ENCODE results near the gene NF2. TPM values are rescaled to one million over a fixed set of nuclear protein-coding genes. Genes with fewer than 3 reads are reported as not detected.

The NF2 gene
- total RNA-seq, 1 donor from 2014 or later = 29.2 TPM

- Histone ChIP-seq H3K9ac (ENCODE audit: low read depth in 1 of 3, low read length in 3 of 3) (no peak overlapping the region), H3K4me1 (ENCODE audit: control insufficient read depth in 3 of 3, insufficient read depth in 3 of 3, low read length in 3 of 3) (peaks cover 7 to 11% (median 9%) of the 10 kb centered on the region in 3 donors), H3K27ac (ENCODE audit: low read depth, low read length) (no peak overlapping the region), H3K27me3 (ENCODE audit: control insufficient read depth in 3 of 3, insufficient read depth in 3 of 3, low read length in 3 of 3) (no peaks in the 10 kb centered on the region), H3K9me3 (ENCODE audit: control insufficient read depth in 3 of 3, low read length in 3 of 3) (no peaks in the 10 kb centered on the region), H3K36me3 (ENCODE audit: control insufficient read depth in 3 of 3, insufficient read depth in 3 of 3, low read length in 3 of 3) (peaks cover 18 to 32% (median 30%) of the 10 kb centered on the region in 3 donors), H3K4me3 (ENCODE audit: low read length in 3 of 3) (no peak overlapping the region)
Observed at GRCh38 chr22:29734406-29734805, 131.0 kb downstream of the NF2 start.

DNA sequence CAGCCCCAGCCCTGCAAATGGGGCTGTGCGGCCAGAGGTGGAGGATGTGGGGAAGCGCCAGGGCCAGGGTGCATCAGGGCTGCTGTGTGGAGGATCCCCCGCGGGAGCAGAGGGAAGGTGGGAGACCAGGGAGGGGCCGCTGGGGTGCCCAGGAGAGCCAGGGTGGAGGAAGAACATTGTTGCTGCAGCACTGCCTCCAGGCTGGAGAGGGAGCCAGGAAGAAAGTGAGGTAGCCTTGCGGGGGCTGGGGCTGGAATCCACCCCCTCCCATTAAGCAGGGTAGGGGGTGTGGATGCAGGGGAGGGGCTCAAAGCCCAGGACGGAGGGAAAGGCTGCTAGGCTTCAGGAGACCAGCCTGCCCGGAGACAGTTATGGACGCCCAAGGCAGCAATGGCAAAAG, 131.4 kb downstream of the NF2 start:
- no peak overlapping the region for H3K27ac ChIP-seq (ENCODE audit: low read depth, low read length)
- H3K4me3 ChIP-seq (ENCODE audit: low read length in 3 of 3) = no peak overlapping the region
- H3K4me1 ChIP-seq (ENCODE audit: control insufficient read depth in 3 of 3, insufficient read depth in 3 of 3, low read length in 3 of 3) = peaks cover 7 to 11% (median 9%) of the 10 kb centered on the region in 3 donors
- no peaks in the 10 kb centered on the region for H3K9me3 ChIP-seq (ENCODE audit: control insufficient read depth in 3 of 3, low read length in 3 of 3)
- H3K9ac ChIP-seq (ENCODE audit: low read depth in 1 of 3, low read length in 3 of 3) = no peak overlapping the region
- no peaks in the 10 kb centered on the region for H3K27me3 ChIP-seq (ENCODE audit: control insufficient read depth in 3 of 3, insufficient read depth in 3 of 3, low read length in 3 of 3)
- peaks cover 18 to 36% (median 35%) of the 10 kb centered on the region in 3 donors for H3K36me3 ChIP-seq (ENCODE audit: control insufficient read depth in 3 of 3, insufficient read depth in 3 of 3, low read length in 3 of 3)

- no peaks in the 10 kb centered on the region for H3K9me3 ChIP-seq (ENCODE audit: control insufficient read depth in 3 of 3, low read length in 3 of 3)
- H3K27me3 ChIP-seq (ENCODE audit: control insufficient read depth in 3 of 3, insufficient read depth in 3 of 3, low read length in 3 of 3) = no peaks in the 10 kb centered on the region
- H3K4me3 ChIP-seq (ENCODE audit: low read length in 3 of 3) = no peak overlapping the region
- no peak overlapping the region for H3K9ac ChIP-seq (ENCODE audit: low read depth in 1 of 3, low read length in 3 of 3)
- H3K4me1 ChIP-seq (ENCODE audit: control insufficient read depth in 3 of 3, insufficient read depth in 3 of 3, low read length in 3 of 3) = peaks cover 7 to 11% (median 9%) of the 10 kb centered on the region in 3 donors
- peaks cover 23 to 42% (median 39%) of the 10 kb centered on the region in 3 donors for H3K36me3 ChIP-seq (ENCODE audit: control insufficient read depth in 3 of 3, insufficient read depth in 3 of 3, low read length in 3 of 3)
- no peak overlapping the region for H3K27ac ChIP-seq (ENCODE audit: low read depth, low read length)
Observed at GRCh38 chr22:29735416-29735815, 132.0 kb downstream of the NF2 start.

GRCh38 chr22:29737251-29738117, 134.1 kb downstream of the NF2 start:
- Histone ChIP-seq H3K27me3 (ENCODE audit: control insufficient read depth in 3 of 3, insufficient read depth in 3 of 3, low read length in 3 of 3) (no peaks in the 10 kb centered on the region), H3K9ac (ENCODE audit: low read depth in 1 of 3, low read length in 3 of 3) (no peak overlapping the region), H3K4me1 (ENCODE audit: control insufficient read depth in 3 of 3, insufficient read depth in 3 of 3, low read length in 3 of 3) (peaks cover 7 to 11% (median 9%) of the 10 kb centered on the region in 3 donors), H3K9me3 (ENCODE audit: control insufficient read depth in 3 of 3, low read length in 3 of 3) (no peaks in the 10 kb centered on the region), H3K36me3 (ENCODE audit: control insufficient read depth in 3 of 3, insufficient read depth in 3 of 3, low read length in 3 of 3) (peaks cover 41 to 52% (median 42%) of the 10 kb centered on the region in 3 donors), H3K4me3 (ENCODE audit: low read length in 3 of 3) (no peak overlapping the region), H3K27ac (ENCODE audit: low read depth, low read length) (no peak overlapping the region)

GRCh38 chr22:29738118-29738815, 134.8 kb downstream of the NF2 start:
- Histone ChIP-seq H3K9me3 (ENCODE audit: control insufficient read depth in 3 of 3, low read length in 3 of 3) (no peaks in the 10 kb centered on the region), H3K4me1 (ENCODE audit: control insufficient read depth in 3 of 3, insufficient read depth in 3 of 3, low read length in 3 of 3) (peaks cover 7 to 11% (median 9%) of the 10 kb centered on the region in 3 donors), H3K9ac (ENCODE audit: low read depth in 1 of 3, low read length in 3 of 3) (no peak overlapping the region), H3K4me3 (ENCODE audit: low read length in 3 of 3) (no peak overlapping the region), H3K36me3 (ENCODE audit: control insufficient read depth in 3 of 3, insufficient read depth in 3 of 3, low read length in 3 of 3) (peaks cover 42 to 52% (median 45%) of the 10 kb centered on the region in 3 donors), H3K27ac (ENCODE audit: low read depth, low read length) (no peak overlapping the region), H3K27me3 (ENCODE audit: control insufficient read depth in 3 of 3, insufficient read depth in 3 of 3, low read length in 3 of 3) (no peaks in the 10 kb centered on the region)

- H3K36me3 ChIP-seq (ENCODE audit: control insufficient read depth in 3 of 3, insufficient read depth in 3 of 3, low read length in 3 of 3) = peaks cover 40 to 52% (median 42%) of the 10 kb centered on the region in 3 donors
- no peak overlapping the region for H3K9ac ChIP-seq (ENCODE audit: low read depth in 1 of 3, low read length in 3 of 3)
- peaks cover under 1 to 2% (median 1%) of the 10 kb centered on the region in 3 donors for H3K4me1 ChIP-seq (ENCODE audit: control insufficient read depth in 3 of 3, insufficient read depth in 3 of 3, low read length in 3 of 3)
- H3K4me3 ChIP-seq (ENCODE audit: low read length in 3 of 3) = no peak overlapping the region
- no peaks in the 10 kb centered on the region for H3K9me3 ChIP-seq (ENCODE audit: control insufficient read depth in 3 of 3, low read length in 3 of 3)
- no peaks in the 10 kb centered on the region for H3K27me3 ChIP-seq (ENCODE audit: control insufficient read depth in 3 of 3, insufficient read depth in 3 of 3, low read length in 3 of 3)
- no peak overlapping the region for H3K27ac ChIP-seq (ENCODE audit: low read depth, low read length)
Observed at GRCh38 chr22:29739346-29739875, 136.0 kb downstream of the NF2 start.

DNA sequence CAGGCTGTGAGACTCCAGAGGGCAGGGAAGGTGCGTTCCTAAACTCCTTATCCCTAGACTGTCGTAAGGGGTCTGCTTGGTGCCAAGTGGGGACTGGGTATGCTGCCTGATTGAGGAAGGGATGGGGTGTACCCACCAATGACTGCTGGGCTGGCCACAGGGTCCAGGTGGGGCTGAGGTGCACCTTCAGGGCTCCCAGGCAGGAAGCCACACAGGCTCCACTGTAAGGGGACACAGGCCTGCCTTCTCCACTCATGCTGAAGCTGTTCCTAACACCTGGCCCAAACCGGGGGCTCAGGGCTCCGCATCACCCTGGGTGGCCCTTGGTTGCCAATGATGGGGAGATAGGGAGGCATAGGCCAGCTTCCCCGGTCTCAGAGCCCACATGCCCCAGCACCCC, 136.8 kb downstream of the NF2 start:
- peaks cover 2 to 10% (median 7%) of the 10 kb centered on the region in 3 donors for H3K4me1 ChIP-seq (ENCODE audit: control insufficient read depth in 3 of 3, insufficient read depth in 3 of 3, low read length in 3 of 3)
- no peaks in the 10 kb centered on the region for H3K27me3 ChIP-seq (ENCODE audit: control insufficient read depth in 3 of 3, insufficient read depth in 3 of 3, low read length in 3 of 3)
- H3K9me3 ChIP-seq (ENCODE audit: control insufficient read depth in 3 of 3, low read length in 3 of 3) = no peaks in the 10 kb centered on the region
- H3K36me3 ChIP-seq (ENCODE audit: control insufficient read depth in 3 of 3, insufficient read depth in 3 of 3, low read length in 3 of 3) = peaks cover 40 to 52% (median 42%) of the 10 kb centered on the region in 3 donors
- no peak overlapping the region for H3K4me3 ChIP-seq (ENCODE audit: low read length in 3 of 3)
- no peak overlapping the region for H3K9ac ChIP-seq (ENCODE audit: low read depth in 1 of 3, low read length in 3 of 3)
- no peak overlapping the region for H3K27ac ChIP-seq (ENCODE audit: low read depth, low read length)

- H3K36me3 ChIP-seq (ENCODE audit: control insufficient read depth in 3 of 3, insufficient read depth in 3 of 3, low read length in 3 of 3) = peaks cover 44 to 55% (median 46%) of the 10 kb centered on the region in 3 donors
- H3K9me3 ChIP-seq (ENCODE audit: control insufficient read depth in 3 of 3, low read length in 3 of 3) = no peaks in the 10 kb centered on the region
- H3K9ac ChIP-seq (ENCODE audit: low read depth in 1 of 3, low read length in 3 of 3) = no peak overlapping the region
- H3K4me3 ChIP-seq (ENCODE audit: low read length in 3 of 3) = no peak overlapping the region
- no peak overlapping the region for H3K27ac ChIP-seq (ENCODE audit: low read depth, low read length)
- no peaks in the 10 kb centered on the region for H3K27me3 ChIP-seq (ENCODE audit: control insufficient read depth in 3 of 3, insufficient read depth in 3 of 3, low read length in 3 of 3)
- peaks cover 7 to 16% (median 12%) of the 10 kb centered on the region in 3 donors for H3K4me1 ChIP-seq (ENCODE audit: control insufficient read depth in 3 of 3, insufficient read depth in 3 of 3, low read length in 3 of 3)
Observed at GRCh38 chr22:29741926-29742325, 138.5 kb downstream of the NF2 start.

- Histone ChIP-seq H3K4me3 (ENCODE audit: low read length in 3 of 3) (no peak overlapping the region), H3K4me1 (ENCODE audit: control insufficient read depth in 3 of 3, insufficient read depth in 3 of 3, low read length in 3 of 3) (peaks cover 7 to 16% (median 12%) of the 10 kb centered on the region in 3 donors), H3K9me3 (ENCODE audit: control insufficient read depth in 3 of 3, low read length in 3 of 3) (no peaks in the 10 kb centered on the region), H3K27ac (ENCODE audit: low read depth, low read length) (no peak overlapping the region), H3K27me3 (ENCODE audit: control insufficient read depth in 3 of 3, insufficient read depth in 3 of 3, low read length in 3 of 3) (no peaks in the 10 kb centered on the region), H3K9ac (ENCODE audit: low read depth in 1 of 3, low read length in 3 of 3) (no peak overlapping the region), H3K36me3 (ENCODE audit: control insufficient read depth in 3 of 3, insufficient read depth in 3 of 3, low read length in 3 of 3) (peaks cover 47 to 57% (median 49%) of the 10 kb centered on the region in 3 donors)
Observed at GRCh38 chr22:29742326-29742725, 138.9 kb downstream of the NF2 start.
